NCI-H1930 (cell line): ENCODE results near the gene LYSMD1.
"Not testable (repeated sequence)": the region's sequence is repeated elsewhere in the genome, so short reads cannot be mapped to it uniquely, and the experiment has no call there.

Source experiments
- DNase-seq, 2 experiments: peaks; one replicate each; lab custom pipeline; 2025; lab: John Stamatoyannopoulos, UW

Gene LYSMD1, protein sequence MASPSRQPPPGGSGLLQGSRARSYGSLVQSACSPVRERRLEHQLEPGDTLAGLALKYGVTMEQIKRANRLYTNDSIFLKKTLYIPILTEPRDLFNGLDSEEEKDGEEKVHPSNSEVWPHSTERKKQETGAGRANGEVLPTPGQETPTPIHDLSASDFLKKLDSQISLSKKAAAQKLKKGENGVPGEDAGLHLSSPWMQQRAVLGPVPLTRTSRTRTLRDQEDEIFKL

GRCh38 chr1:151165738-151166504, at the start of gene LYSMD1, which contains the start of gene SCNM1:
Gene LYSMD1 (minus strand): TSS chr1:151165902. CDS start chr1:151165258, 644 bp downstream.
Gene SCNM1 (plus strand): TSS chr1:151166144. CDS start chr1:151166153, 9 bp downstream.
- peak; percentile 94 to 99 for DNase-seq

DNA sequence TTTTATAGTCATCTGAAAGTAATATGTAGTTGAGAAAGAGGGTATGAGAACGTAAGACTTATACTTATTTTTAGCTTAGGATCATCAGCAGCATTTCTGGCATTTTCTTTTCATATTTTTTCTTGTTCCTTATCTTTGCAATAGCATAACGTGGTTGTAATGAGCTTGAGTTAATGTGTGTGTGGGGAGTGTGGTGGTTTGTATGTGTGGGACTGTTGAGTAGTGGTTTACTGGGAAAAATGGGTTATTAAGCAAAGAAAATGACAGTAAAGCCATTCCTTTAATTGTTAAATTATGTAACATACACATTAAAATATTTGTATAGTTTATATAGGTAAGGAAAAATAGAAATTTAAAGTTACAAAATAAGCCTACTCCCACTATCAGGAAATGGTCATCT, 47.9 kb upstream of the LYSMD1 start:
- no peak for DNase-seq

DNA sequence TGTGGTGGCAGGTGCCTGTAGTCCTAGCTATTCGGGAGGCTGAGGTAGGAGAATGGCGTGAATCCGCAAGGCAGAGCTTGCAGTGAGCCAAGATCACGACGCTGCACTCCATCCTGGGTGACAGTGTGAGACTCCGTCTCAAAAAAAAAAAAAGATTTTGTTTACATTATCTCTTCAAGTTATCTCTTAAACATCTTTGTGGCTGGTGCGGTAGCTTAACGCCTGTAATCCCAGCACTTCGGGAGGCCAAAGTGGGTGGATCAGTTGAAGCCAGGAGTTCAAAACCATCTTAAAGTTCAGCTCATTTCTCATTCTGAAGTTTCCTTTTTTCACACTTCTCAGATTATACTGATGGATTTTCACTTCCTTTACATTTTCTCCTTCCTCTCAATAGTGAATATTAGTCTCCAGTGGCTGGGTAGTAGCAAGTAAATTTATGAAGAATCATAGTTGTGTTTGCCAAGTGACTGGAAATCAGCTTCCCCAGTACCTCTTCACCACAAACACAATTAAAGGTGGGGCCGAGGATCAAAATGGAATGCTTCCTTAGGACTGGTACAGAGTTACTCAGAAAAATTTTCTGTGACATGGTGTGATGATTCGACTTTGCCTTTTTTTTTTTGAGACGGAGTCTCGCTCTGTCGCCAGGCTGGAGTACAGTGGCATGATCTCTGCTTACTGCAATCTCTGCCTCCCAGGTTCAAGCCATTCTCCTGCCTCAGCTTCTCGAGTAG, 46.4 kb upstream of the LYSMD1 start:
- no peak for DNase-seq

DNA sequence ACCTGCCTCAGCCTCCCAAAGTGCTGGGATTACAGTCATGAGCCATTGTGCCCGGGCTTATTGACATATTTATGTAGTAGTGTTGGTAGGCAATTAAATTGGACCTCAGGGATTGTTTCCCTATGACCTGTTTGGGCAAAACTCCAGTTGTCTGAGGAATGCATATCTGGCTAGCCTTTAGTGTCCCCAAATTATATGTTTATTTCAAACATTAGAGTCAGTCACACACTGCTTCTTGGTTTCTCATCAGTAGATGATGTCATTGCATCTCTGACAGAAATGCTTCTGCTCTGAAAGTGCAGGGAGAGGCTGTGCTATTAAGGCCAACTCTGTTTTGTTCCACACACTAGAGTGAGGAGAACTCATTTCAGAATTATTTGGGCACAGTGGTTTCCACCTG, 45.1 kb upstream of the LYSMD1 start:
- no peak for DNase-seq

DNA sequence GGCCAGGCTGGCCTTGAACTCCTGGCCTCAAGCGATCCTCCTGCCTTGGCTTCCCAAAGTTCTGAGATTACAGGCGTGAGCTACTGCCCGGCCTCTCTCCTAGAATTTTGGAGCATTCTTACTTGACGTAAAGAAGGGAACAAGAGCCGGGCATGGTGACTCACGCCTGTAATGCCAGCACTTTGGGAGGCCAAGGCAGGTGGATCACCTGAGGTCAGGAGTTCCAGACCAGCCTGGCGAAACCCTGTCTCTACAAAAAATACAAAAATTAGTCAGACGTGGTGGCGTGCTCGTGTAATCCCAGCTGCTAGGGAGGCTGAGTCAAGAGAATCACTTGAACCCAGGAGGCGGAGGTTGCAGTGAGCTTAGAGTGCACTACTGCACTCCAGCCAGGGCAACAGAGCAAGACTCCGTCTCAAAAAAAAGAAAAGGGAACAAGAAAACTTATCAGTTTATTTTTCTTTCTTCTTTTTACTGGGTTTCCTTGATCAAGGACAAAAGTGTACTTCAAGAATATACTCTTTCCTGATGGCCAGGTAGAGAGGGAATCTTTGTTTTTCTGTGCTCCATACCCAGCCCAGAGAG, 39.8 kb upstream of the LYSMD1 start:
- not testable (repeated sequence) for DNase-seq

- no peak for DNase-seq
These were observed 34.3 kb upstream of the LYSMD1 start for GRCh38 chr1:151199873-151200581.

- peak; percentile 97 to 99 for DNase-seq
These were observed 32.8 kb upstream of the LYSMD1 start, which contains the start of gene PIP5K1A for GRCh38 chr1:151198254-151199127. Gene PIP5K1A (plus strand): TSS chr1:151198552. CDS start chr1:151198997, 445 bp downstream.

GRCh38 chr1:151197863-151198253, 32.2 kb upstream of the LYSMD1 start:
- peak in 1 of 2 experiments; percentile 40 for DNase-seq

DNA sequence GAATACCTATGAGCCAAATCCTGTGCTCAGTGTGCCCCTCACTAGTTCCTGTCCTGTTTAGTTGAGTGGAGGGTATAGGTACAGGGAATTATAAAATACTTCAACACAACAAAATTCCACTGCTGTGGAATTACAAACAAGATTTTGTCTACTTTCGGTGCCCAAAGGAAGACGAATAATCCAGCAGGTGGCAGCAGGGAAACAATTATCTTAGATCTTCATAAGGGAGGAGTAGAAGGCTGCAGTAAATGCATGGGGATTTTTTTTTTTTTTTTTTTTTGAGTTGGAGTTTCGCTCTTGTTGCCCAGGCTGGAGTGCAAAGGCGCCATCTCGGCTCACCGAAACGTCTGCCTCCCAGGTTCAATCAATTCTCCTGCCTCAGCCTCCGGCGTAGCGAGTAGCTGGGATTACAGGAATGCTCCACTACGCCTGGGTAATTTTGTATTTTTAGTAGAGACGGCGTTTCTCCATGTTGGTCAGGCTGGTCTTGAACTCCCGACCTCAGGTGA, 30.6 kb upstream of the LYSMD1 start:
- peak; percentile 47 to 65 for DNase-seq

DNA sequence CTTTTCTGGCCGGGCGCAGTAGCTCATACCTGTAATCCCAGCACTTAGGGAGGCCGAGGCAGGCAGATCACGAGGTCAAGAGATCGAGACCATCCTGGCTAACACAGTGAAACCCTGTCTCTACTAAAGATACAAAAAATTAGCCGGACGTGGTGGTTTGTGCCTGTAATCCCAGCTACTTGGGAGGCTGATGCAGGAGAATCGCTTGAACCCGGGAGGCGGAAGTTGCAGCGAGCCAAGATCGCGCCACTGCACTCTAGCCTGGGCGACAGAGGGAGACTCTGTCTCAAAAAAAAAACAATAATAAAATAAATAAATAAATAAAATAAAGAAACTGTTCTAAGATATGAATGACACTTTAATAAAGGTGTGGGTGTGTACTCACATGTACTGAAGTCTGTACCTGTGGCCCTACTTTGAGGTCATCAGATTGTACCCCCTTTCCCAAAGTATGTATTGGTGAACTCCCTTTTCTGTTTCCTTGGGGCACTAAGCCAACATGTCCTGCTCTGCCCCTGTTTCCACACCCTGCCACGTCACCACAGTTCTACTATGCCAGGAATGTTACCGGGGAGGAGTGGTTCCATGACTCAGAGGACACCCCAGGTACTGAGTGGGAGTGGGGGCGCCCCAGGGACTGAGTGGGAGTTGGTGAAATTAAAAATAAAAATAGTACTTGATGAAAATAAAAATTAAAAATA, 29.3 kb upstream of the LYSMD1 start:
- not testable (repeated sequence) for DNase-seq

GRCh38 chr1:151193856-151194255, 28.2 kb upstream of the LYSMD1 start:
- no peak for DNase-seq

DNA sequence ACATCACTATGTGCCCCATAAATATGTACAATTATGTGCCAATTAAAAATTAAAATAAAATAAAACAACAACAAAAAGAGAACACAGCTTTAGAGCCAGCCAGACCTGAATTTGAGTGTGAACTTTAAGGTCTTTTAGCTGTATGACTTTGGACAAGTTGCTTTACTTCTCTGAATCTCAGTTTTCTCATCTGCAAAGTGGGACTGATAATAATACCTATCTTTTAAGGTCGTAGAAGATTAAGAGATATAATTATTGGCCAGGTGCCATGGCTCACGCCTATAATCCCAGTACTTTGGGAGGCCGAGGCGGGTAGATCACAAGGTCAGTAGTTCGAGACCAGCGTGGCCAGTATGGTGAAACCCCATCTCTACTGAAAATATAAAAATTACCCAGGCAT, 27.6 kb upstream of the LYSMD1 start:
- no peak for DNase-seq

DNA sequence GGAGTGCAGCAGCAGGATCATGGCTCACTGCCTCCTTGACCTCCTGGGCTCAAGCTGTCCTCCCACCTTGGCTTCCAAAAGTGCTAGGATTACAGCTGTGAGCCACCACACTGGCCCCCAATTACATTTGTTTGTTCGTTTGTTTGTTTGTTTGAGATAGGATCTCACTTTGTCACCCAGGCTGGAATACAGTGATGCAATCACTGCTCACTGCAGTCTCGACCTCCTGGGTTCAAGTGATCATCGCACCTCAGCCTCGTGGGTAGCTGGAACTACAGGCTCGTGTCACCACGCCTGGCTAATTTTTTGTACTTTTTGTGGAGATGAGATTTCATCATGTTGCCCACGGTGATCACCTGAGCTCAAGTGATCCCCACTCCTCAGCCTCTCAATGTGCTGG, 26.3 kb upstream of the LYSMD1 start:
- DNase-seq: no peak

DNA sequence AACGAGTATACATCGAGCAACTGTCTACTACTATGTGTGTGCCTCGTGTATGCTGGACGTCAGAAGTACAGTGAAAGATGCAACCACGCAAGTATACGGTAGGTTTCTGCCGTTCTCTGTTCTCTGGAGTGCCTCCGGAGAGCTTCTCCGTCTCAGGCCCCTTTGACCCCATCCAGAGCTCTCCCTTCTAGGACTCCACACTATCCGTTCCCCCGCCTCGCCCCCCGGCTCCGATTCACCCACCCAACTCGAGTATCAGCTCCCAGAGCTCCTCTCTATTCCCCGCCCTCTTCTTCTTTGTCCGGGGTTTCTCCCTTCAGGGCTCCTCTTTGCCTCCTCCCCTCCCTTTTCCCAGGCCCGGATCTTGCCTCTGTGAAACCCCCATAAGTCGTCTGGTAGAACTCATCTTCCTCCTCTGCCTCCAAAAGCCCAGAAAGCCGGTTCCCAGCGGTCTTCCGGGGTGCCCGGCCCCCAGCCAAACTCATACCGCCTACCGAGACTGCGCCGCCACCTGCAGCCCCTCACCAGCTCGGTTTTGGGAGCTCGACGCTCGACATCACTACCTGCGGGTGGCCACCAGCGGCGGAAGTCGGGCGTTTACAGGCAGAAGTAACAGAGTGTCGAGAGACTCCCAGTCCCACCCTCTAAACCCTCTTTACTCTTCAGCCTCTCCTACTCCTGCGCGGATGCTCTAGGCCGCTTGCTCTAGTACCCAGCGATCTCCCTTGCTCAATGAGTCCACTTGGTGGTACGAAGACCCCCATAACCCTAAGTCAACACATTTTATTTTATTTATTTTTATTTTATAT, 24.1 kb upstream of the LYSMD1 start, which contains the start of gene VPS72:
VPS72 (minus strand) TSS at position 561 of the 809 bp plus-strand sequence; CDS start at position 485, 76 bp downstream.
- DNase-seq: peak; percentile 84 to 87

GRCh38 chr1:151188667-151189066, 23.0 kb upstream of the LYSMD1 start:
- DNase-seq: not testable (repeated sequence)

- DNase-seq: no peak
These were observed 21.5 kb upstream of the LYSMD1 start for GRCh38 chr1:151187205-151187604.

GRCh38 chr1:151184211-151184610, 18.5 kb upstream of the LYSMD1 start:
- no peak for DNase-seq

DNA sequence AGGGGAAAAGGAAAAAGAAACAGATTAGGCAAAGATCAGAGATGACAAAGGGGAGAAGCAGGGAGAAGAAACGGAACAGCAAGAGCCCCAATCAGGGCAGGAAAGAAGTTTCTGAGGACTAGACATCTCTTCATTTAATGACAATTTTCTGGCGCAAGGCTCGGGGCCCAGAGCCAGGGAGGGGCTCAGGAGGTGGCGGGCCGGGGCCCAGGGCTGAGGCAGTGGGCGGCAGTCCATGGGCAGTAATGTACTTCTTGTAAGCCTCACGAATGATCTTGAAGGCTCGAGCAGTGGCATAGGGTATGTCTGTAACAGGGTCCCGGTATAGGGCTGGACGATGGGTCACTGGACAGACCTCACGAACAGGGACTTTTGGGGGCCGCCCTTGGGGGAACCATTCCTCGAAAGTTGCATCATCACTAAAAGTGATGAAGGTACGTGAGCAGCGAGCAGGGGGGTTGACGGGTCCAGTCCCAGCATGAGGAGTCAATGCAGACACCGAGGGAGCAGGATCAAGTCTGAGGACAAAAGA, 10.9 kb upstream of the LYSMD1 start:
- no peak for DNase-seq
